Astrocyte (in vitro differentiated cells and primary cell): Measurements from ENCODE around the gene BCL11B. TPM values are rescaled to one million over a fixed set of nuclear protein-coding genes. Genes with fewer than 3 reads are reported as not detected.

Experiments used
- DNase-seq: peaks from one replicate; pipeline ENCODE4 v3.0.0-alpha.2; 2010; ENCODE audit warnings: low read depth
- FAIRE-seq: peaks from 2 replicates; lab custom pipeline; 2011; peaks lifted over from hg19 to GRCh38; lab: Jason Lieb, UNC
- H2AFZ ChIP-seq: 2 replicates; pipeline ENCODE4 v1.6.0; 2012; ENCODE audit warnings: low read depth, low read length, inconsistent platforms
- H3K27ac ChIP-seq: 2 replicates; pipeline ENCODE4 v1.5.1; 2011; ENCODE audit warnings: low read depth, low read length, inconsistent platforms
- H3K27me3 ChIP-seq: 2 replicates; pipeline ENCODE4 v1.6.0; 2011; ENCODE audit warnings: low read length, inconsistent platforms; ENCODE audit not compliant: insufficient read depth
- H3K36me3 ChIP-seq: 2 replicates; pipeline ENCODE4 v1.5.1; 2011; ENCODE audit warnings: low read length, inconsistent platforms; ENCODE audit not compliant: insufficient read depth
- H3K4me1 ChIP-seq: 2 replicates; pipeline ENCODE4 v1.5.1; 2011; ENCODE audit warnings: low read length, inconsistent platforms; ENCODE audit not compliant: insufficient read depth
- H3K4me2 ChIP-seq: 2 replicates; pipeline ENCODE4 v1.6.0; 2012; ENCODE audit warnings: low read length, inconsistent platforms
- H3K4me3 ChIP-seq: 2 replicates; pipeline ENCODE4 v1.5.1; 2011; ENCODE audit warnings: low read depth, mild to moderate bottlenecking, low read length, inconsistent platforms; ENCODE audit not compliant: insufficient read depth
- H3K79me2 ChIP-seq: 2 replicates; pipeline ENCODE4 v1.6.0; 2012; ENCODE audit warnings: mild to moderate bottlenecking, low read length, inconsistent platforms; ENCODE audit not compliant: insufficient read depth
- H3K9ac ChIP-seq: 2 replicates; pipeline ENCODE4 v1.6.0; 2012; ENCODE audit warnings: mild to moderate bottlenecking, low read length, inconsistent platforms
- H3K9me3 ChIP-seq: 2 replicates; pipeline ENCODE4 v1.5.1; 2012; ENCODE audit warnings: low read depth, mild to moderate bottlenecking, low read length, inconsistent platforms; ENCODE audit not compliant: insufficient read depth
- H4K20me1 ChIP-seq: 2 replicates; pipeline ENCODE4 v1.6.0; 2012; ENCODE audit warnings: low read length, inconsistent platforms; ENCODE audit not compliant: insufficient read depth
- H3K27ac Mint-ChIP-seq: one replicate; pipeline ENCODE4 v1.8.0; 2021; ENCODE audit warnings: mild to moderate bottlenecking, mixed read lengths; ENCODE audit not compliant: unreplicated experiment
- H3K27me3 Mint-ChIP-seq: one replicate; pipeline ENCODE4 v1.8.0; 2021; ENCODE audit warnings: low read depth, mixed read lengths; ENCODE audit not compliant: unreplicated experiment
- H3K36me3 Mint-ChIP-seq: one replicate; pipeline ENCODE4 v1.8.0; 2021; ENCODE audit warnings: low read depth, mixed read lengths; ENCODE audit not compliant: unreplicated experiment
- H3K4me1 Mint-ChIP-seq: one replicate; pipeline ENCODE4 v1.8.0; 2021; ENCODE audit warnings: low read depth, mixed read lengths; ENCODE audit not compliant: unreplicated experiment
- H3K4me3 Mint-ChIP-seq: one replicate; pipeline ENCODE4 v1.8.0; 2021; ENCODE audit warnings: mild to moderate bottlenecking, moderate library complexity, mixed read lengths; ENCODE audit not compliant: unreplicated experiment
- H3K9me3 Mint-ChIP-seq: one replicate; pipeline ENCODE4 v1.8.0; 2021; ENCODE audit warnings: mild to moderate bottlenecking, mixed read lengths; ENCODE audit not compliant: unreplicated experiment
- CTCF ChIP-seq: IDR thresholded peaks from 2 replicates; pipeline ENCODE4 v1.5.1; 2011; ENCODE audit warnings: low read depth, mild to moderate bottlenecking, inconsistent platforms, low read length, moderate library complexity; ENCODE audit not compliant: insufficient read depth
- EZH2 ChIP-seq: IDR thresholded peaks from 2 replicates; pipeline ENCODE4 v1.6.1; 2012; ENCODE audit warnings: mild to moderate bottlenecking, low read length, inconsistent platforms; ENCODE audit not compliant: insufficient read depth
- total RNA-seq: library from RNA; stranded (reverse); gene quantifications from 2 replicates; pipeline ENCODE4 v1.2.1, GENCODE V29; 2021

Gene BCL11B
- total RNA-seq, 1 donor from 2014 or later = 1.1 TPM

DNA sequence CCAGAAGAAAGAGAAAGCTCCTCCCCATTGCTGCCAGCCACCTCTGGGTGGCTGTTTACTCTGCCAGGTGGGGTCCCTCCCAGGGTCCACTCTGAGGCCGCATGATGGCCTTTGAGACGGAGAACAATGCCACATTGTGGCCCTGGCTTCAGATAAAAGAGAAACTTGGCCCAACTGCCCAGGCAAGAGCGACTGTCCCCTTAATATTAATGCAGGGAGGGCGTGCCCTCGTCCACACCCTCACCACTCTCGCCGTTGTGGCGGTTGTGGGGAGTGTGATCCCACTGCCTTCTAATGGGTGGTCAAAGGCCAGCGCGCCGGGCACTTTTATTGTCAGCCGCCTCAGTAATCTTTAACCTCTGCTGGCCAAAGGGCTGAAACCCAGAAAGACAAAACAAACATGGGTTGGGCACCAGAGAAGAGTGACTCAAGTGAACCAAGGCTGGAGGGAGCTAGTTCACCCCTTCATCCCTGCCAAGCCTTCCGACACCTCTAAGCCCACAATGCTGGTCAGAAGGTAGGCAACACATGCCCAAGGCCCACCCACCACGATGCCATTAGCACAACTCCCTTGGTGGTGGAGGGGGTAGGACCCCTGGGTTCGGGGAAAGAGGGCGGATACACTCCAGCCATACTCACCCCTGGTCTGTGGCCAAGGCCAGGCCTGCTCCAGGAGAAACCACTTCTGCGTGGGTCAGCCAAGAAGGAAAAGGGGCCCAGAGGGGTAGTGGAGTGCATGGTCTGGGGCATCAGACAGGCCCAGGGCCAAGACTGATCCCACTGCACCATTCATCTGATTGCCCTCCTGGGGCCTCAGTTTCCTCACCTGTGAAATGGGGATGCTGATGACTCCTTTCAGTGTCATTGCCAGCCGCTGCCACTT, 44.5 kb upstream of the BCL11B start:
- no peak for DNase-seq

GRCh38 chr14:99315197-99315596, 43.2 kb upstream of the BCL11B start:
- Mint-ChIP-seq H3K4me1 (no peaks in the 10 kb centered on the region), H3K27me3 (peaks cover 22% of the 10 kb centered on the region), H3K36me3 (peaks cover 2% of the 10 kb centered on the region), H3K9me3 (peaks cover 9% of the 10 kb centered on the region), H3K4me3 (no peak overlapping the region), H3K27ac (no peak overlapping the region)
- Histone ChIP-seq H3K27ac (no peak overlapping the region), H3K4me2 (no peak overlapping the region), H3K27me3 (no peaks in the 10 kb centered on the region), H3K9ac (no peak overlapping the region), H3K79me2 (no peaks in the 10 kb centered on the region), H2AFZ (no peak overlapping the region), H3K4me1 (no peaks in the 10 kb centered on the region), H3K4me3 (no peak overlapping the region), H3K9me3 (no peaks in the 10 kb centered on the region), H4K20me1 (no peaks in the 10 kb centered on the region), H3K36me3 (no peaks in the 10 kb centered on the region)
- TF ChIP-seq EZH2 (no peak), CTCF (no peak)
- FAIRE-seq (no peak), DNase-seq (no peak)

More for the DNA sequence above, 44.5 kb upstream of the BCL11B start:
- TF ChIP-seq EZH2 = no peak
- H2AFZ ChIP-seq = no peak overlapping the region
- H3K36me3 ChIP-seq = no peaks in the 10 kb centered on the region
- Mint-ChIP-seq H3K27me3 (peaks cover 20% of the 10 kb centered on the region), H3K4me1 (no peaks in the 10 kb centered on the region), H3K4me3 (no peak overlapping the region), H3K36me3 (peaks cover 2% of the 10 kb centered on the region), H3K27ac (no peak overlapping the region), H3K9me3 (no peaks in the 10 kb centered on the region)
- H3K79me2 ChIP-seq = no peaks in the 10 kb centered on the region
- H4K20me1 ChIP-seq = no peaks in the 10 kb centered on the region
- H3K9ac ChIP-seq = no peak overlapping the region
- H3K4me2 ChIP-seq = no peak overlapping the region
- FAIRE-seq = no peak
- H3K27me3 ChIP-seq = no peaks in the 10 kb centered on the region
- H3K9me3 ChIP-seq = no peaks in the 10 kb centered on the region
- no peak overlapping the region for H3K27ac ChIP-seq
- H3K4me1 ChIP-seq = no peaks in the 10 kb centered on the region
- H3K4me3 ChIP-seq = no peak overlapping the region

DNA sequence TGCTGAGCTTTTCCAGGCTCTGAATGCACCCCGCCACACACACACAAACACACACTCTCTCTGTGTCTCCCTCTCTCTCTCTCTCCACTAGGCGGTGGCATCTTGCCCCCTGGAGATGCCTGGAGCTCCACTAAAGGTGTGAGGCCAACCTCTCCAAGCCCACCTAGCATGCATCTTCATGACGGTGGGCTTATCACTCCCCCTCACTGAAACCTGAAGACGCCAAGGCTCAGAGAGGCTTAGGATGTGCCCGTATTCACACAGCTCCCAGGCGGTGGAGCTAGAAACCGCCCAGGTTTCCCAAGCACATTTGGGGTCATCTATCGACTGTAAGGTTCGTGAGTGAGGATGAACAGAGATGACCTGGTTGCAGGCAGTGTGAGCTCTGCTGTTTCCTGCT, 42.6 kb upstream of the BCL11B start:
- no peak overlapping the region for H3K4me3 Mint-ChIP-seq
- Histone ChIP-seq H3K4me2 (no peak overlapping the region), H4K20me1 (no peaks in the 10 kb centered on the region), H3K4me3 (no peak overlapping the region), H3K27ac (no peak overlapping the region), H3K9me3 (no peaks in the 10 kb centered on the region), H3K9ac (no peak overlapping the region), H3K79me2 (no peaks in the 10 kb centered on the region), H3K27me3 (no peaks in the 10 kb centered on the region), H3K4me1 (no peaks in the 10 kb centered on the region), H2AFZ (no peak overlapping the region), H3K36me3 (no peaks in the 10 kb centered on the region)
- TF ChIP-seq CTCF = no peak
- H3K27me3 Mint-ChIP-seq = peaks cover 23% of the 10 kb centered on the region
- FAIRE-seq (no peak), DNase-seq (no peak)
- H3K9me3 Mint-ChIP-seq = peaks cover 10% of the 10 kb centered on the region
- H3K36me3 Mint-ChIP-seq = peaks cover 2% of the 10 kb centered on the region
- H3K27ac Mint-ChIP-seq = no peak overlapping the region
- no peaks in the 10 kb centered on the region for H3K4me1 Mint-ChIP-seq
